ENCODE results near the gene FARP1.

Gene FARP1

DNA sequence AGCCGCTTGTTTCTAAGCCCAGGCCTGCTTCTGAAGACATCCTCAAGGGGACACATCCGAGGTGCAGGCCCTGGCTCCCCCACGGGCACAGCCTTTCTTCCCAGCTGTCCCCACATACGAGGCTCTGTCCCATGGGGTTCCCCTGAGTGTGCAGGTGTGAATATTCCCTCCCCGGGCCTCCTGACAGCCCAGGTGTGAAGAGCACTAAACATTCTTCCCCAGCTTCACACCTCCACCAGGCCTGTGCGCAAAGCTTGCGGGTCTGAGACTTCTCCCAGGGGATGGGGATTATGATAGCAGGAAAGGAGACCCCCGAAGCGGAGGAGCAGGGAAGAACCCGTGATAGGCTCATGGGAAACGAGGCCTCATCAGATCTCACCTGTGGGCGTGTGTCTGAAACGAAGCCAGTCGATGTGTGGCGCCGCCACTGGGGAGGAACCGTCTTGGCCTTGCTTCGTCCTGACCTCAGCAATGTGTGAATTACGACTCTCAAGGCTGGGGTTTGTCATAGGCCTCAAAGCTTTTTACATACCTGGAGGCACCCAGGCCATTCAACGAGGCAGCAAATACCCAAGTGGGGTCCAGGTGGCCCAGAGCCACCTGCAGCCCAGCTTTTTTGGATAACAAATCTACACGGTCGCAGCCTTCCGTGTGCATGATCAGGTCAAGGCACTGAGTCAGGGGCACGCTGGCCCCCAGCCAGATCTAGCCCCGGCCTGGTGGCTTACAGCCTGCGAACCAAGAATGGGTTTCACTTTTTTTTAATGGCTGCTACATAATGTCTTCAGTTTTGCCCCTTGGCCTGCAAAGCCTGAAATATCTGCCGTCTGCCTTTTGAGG lies 299.7 kb downstream of the FARP1 start:
- DNase-seq (ENCODE audit: low read depth): no peak
- no peak for TF ChIP-seq CTCF (IDR thresholded peaks at IDR 0.05; ENCODE audit: low read length, missing control alignments)
- H3K4me3 ChIP-seq (replicated peaks; ENCODE audit: low read depth, low read length): no peak overlapping the region

DNA sequence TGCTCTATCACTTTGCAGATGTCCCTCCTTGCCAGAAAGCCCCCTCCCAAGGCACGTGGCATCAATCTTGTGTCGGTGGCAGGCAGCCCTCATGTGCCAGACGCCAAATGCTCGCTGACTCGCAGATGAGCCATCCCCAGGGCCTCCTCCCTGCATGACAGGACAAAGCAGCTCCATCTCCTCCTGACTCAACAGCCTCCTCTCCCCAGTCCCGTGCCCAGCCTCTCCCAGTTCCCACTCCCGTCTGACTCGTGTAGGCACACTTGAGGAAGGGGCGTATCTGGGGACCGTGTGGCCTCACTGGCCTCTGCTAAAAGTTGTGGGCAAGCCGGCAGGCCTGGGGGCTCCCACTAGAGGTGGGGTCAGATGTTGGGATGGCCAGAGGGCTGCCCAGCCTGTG lies 300.4 kb downstream of the FARP1 start:
- no peak for TF ChIP-seq CTCF (IDR thresholded peaks at IDR 0.05; ENCODE audit: low read length, missing control alignments)
- no peak overlapping the region for H3K4me3 ChIP-seq (replicated peaks; ENCODE audit: low read depth, low read length)
- DNase-seq (ENCODE audit: low read depth): peak; percentile 60

DNA sequence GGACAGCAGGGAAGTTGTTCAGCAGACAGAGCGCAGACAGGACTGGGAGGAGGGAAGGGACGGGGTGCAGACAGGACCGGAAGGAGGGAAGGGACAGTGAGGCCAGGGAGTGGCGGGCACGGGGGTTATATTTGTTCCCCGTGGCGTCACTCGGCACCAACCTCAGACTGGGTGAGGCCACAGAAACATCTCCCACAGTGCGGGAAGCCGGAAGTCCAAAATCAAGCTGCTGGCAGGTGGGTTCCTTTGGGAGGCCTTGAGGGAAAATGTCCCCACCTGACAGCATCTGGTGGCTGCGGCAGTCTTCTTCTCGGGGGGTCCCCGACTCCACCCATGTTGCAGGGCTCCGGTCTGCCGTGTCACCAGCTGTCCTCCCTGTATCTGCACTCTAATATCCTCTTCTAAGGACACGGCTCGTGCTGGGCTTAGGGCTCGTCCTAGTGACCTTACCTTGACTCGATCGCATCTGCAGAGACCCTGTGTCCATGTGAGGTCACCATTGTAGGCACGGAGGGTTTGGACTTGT lies 301.0 kb downstream of the FARP1 start:
- H3K4me3 ChIP-seq (replicated peaks; ENCODE audit: low read depth, low read length): no peak overlapping the region
- no peak for TF ChIP-seq CTCF (IDR thresholded peaks at IDR 0.05; ENCODE audit: low read length, missing control alignments)
- no peak for DNase-seq (ENCODE audit: low read depth)

- DNase-seq (ENCODE audit: low read depth): no peak
- no peak for TF ChIP-seq CTCF (IDR thresholded peaks at IDR 0.05; ENCODE audit: low read length, missing control alignments)
- no peak overlapping the region for H3K4me3 ChIP-seq (replicated peaks; ENCODE audit: low read depth, low read length)
Measured at GRCh38 chr13:98444381-98444780, 301.5 kb downstream of the FARP1 start.

- peak; percentile 92 for TF ChIP-seq CTCF (IDR thresholded peaks at IDR 0.05; ENCODE audit: low read length, missing control alignments)
- DNase-seq (ENCODE audit: low read depth): peak; percentile 51
- H3K4me3 ChIP-seq (replicated peaks; ENCODE audit: low read depth, low read length): no peak overlapping the region
Measured at GRCh38 chr13:98445340-98446233, 302.7 kb downstream of the FARP1 start.

- no peak overlapping the region for H3K4me3 ChIP-seq (replicated peaks; ENCODE audit: low read depth, low read length)
- no peak for DNase-seq (ENCODE audit: low read depth)
- no peak for TF ChIP-seq CTCF (IDR thresholded peaks at IDR 0.05; ENCODE audit: low read length, missing control alignments)
Measured at GRCh38 chr13:98446234-98446621, 303.3 kb downstream of the FARP1 start.
